Karpas-422 (cell line): ENCODE results near the gene PDE1C. TPM values are rescaled to one million over a fixed set of nuclear protein-coding genes. Genes with fewer than 3 reads are reported as not detected.
"Not testable (repeated sequence)": the region's sequence is repeated elsewhere in the genome, so short reads cannot be mapped to it uniquely, and the experiment has no call there.

Experiments
- DNase-seq: peaks from one replicate; pipeline ENCODE4 v3.0.0-alpha.2; 2015
- H2AFZ ChIP-seq: fragments of 200-600 bp; sonication (generic); 2 replicates; pipeline ENCODE4 v1.6.1; 2014; ENCODE audit warnings: antibody characterized with exemption, low read length, mixed read lengths
- H3K27ac ChIP-seq: fragments of 200-600 bp; sonication (generic); 2 replicates; pipeline ENCODE4 v1.5.1; 2014; ENCODE audit warnings: mild to moderate bottlenecking, low read length, moderate library complexity
- H3K27me3 ChIP-seq: fragments of 200-600 bp; sonication (generic); 2 replicates; pipeline ENCODE4 v1.6.1; 2014; ENCODE audit warnings: low read length, mixed read lengths
- H3K36me3 ChIP-seq: fragments of 200-600 bp; sonication (generic); 2 replicates; pipeline ENCODE4 v1.6.1; 2014; ENCODE audit warnings: low read length, mixed read lengths; ENCODE audit not compliant: insufficient read depth
- H3K4me1 ChIP-seq: fragments of 200-600 bp; sonication (generic); 2 replicates; pipeline ENCODE4 v1.6.1; 2014; ENCODE audit warnings: mild to moderate bottlenecking, low read length, mixed read lengths
- H3K4me2 ChIP-seq: fragments of 200-600 bp; sonication (generic); 2 replicates; pipeline ENCODE4 v1.6.1; 2014; ENCODE audit warnings: low read length, low read depth, mild to moderate bottlenecking; ENCODE audit not compliant: poor library complexity, severe bottlenecking
- H3K4me3 ChIP-seq: fragments of 200-600 bp; sonication (generic); 2 replicates; pipeline ENCODE4 v1.5.1; 2014; ENCODE audit warnings: mild to moderate bottlenecking, antibody characterized with exemption, low read length, mixed read lengths
- H3K79me2 ChIP-seq: fragments of 200-600 bp; sonication (generic); 2 replicates; pipeline ENCODE4 v1.6.1; 2014; ENCODE audit warnings: mild to moderate bottlenecking, low read length, mixed read lengths
- H3K9ac ChIP-seq: fragments of 200-600 bp; sonication (generic); 2 replicates; pipeline ENCODE4 v1.6.0; 2014; ENCODE audit warnings: low read length
- H3K9me2 ChIP-seq: fragments of 200-600 bp; sonication (generic), shearing (Covaris generic); replicated peaks from 2 replicates; pipeline ENCODE4 v1.6.0; 2014; ENCODE audit warnings: mild to moderate bottlenecking, low read length, moderate library complexity; ENCODE audit not compliant: insufficient read depth
- H3K9me3 ChIP-seq: fragments of 300-700, 200-600 bp; sonication (generic); 2 replicates; pipeline ENCODE4 v1.6.1; 2014; ENCODE audit warnings: low read length, mixed read lengths
- H4K20me1 ChIP-seq: fragments of 200-600 bp; sonication (generic); 2 replicates; pipeline ENCODE4 v1.6.1; 2014; ENCODE audit warnings: mild to moderate bottlenecking, antibody characterized with exemption, low read length, low read depth; ENCODE audit not compliant: insufficient read depth
- total RNA-seq: library from RNA; depleted of rRNA; stranded (reverse); fragments of >200 nt; shearing (Covaris generic); gene quantifications from 2 replicates; pipeline ENCODE4 v1.2.3, GENCODE V29; 2014; ENCODE audit warnings: low replicate concordance

The PDE1C gene
- total RNA-seq, 1 experiment from 2014 or later, result not detected

GRCh38 chr7:31850601-31851000 lies 219.6 kb downstream of the PDE1C start:
- no peaks in the 10 kb centered on the region for H4K20me1 ChIP-seq
- no peaks in the 10 kb centered on the region for H3K9me3 ChIP-seq
- H3K4me3 ChIP-seq, result no peak overlapping the region
- no peaks in the 10 kb centered on the region for H3K79me2 ChIP-seq
- 0 out of 2 replicates have a peak, but pooled peaks cover 2% of the 10 kb centered on the region for H3K27me3 ChIP-seq
- H3K27ac ChIP-seq, result no peak overlapping the region
- H3K36me3 ChIP-seq, result no peaks in the 10 kb centered on the region
- no peak overlapping the region for H3K9ac ChIP-seq
- no peaks in the 10 kb centered on the region for H3K4me1 ChIP-seq
- H3K4me2 ChIP-seq, result no peak overlapping the region
- DNase-seq, result no peak
- H3K9me2 ChIP-seq, result no peaks in the 10 kb centered on the region
- H2AFZ ChIP-seq, result no peak overlapping the region

- Histone ChIP-seq H3K4me2 (no peak overlapping the region), H3K4me3 (no peak overlapping the region), H3K9me2 (no peaks in the 10 kb centered on the region), H3K27me3 (0 out of 2 replicates have a peak, but pooled peaks cover 2% of the 10 kb centered on the region), H3K36me3 (no peaks in the 10 kb centered on the region), H3K27ac (no peak overlapping the region), H2AFZ (no peak overlapping the region), H3K79me2 (no peaks in the 10 kb centered on the region), H4K20me1 (no peaks in the 10 kb centered on the region), H3K9ac (no peak overlapping the region), H3K4me1 (no peaks in the 10 kb centered on the region), H3K9me3 (no peaks in the 10 kb centered on the region)
- DNase-seq, result no peak
Measured at GRCh38 chr7:31850066-31850465, 220.1 kb downstream of the PDE1C start.

GRCh38 chr7:31835471-31835870 lies 234.7 kb downstream of the PDE1C start:
- no peak overlapping the region for H3K27ac ChIP-seq
- no peak overlapping the region for H3K4me3 ChIP-seq
- no peaks in the 10 kb centered on the region for H3K27me3 ChIP-seq
- H3K79me2 ChIP-seq, result no peaks in the 10 kb centered on the region
- H4K20me1 ChIP-seq, result no peaks in the 10 kb centered on the region
- H3K36me3 ChIP-seq, result no peaks in the 10 kb centered on the region
- H3K9me3 ChIP-seq, result no peaks in the 10 kb centered on the region
- no peaks in the 10 kb centered on the region for H3K9me2 ChIP-seq
- no peak overlapping the region for H3K9ac ChIP-seq
- H3K4me1 ChIP-seq, result no peaks in the 10 kb centered on the region
- DNase-seq, result no peak
- no peak overlapping the region for H2AFZ ChIP-seq
- no peak overlapping the region for H3K4me2 ChIP-seq

GRCh38 chr7:31833625-31834024 lies 236.6 kb downstream of the PDE1C start:
- DNase-seq, H3K4me2 ChIP-seq, H3K4me1 ChIP-seq, H3K4me3 ChIP-seq, H3K79me2 ChIP-seq, H2AFZ ChIP-seq, H3K9ac ChIP-seq, H3K27ac ChIP-seq, H3K27me3 ChIP-seq, H3K9me3 ChIP-seq, H4K20me1 ChIP-seq, H3K9me2 ChIP-seq, H3K36me3 ChIP-seq: not testable (repeated sequence)

GRCh38 chr7:31828520-31828919 lies 241.7 kb downstream of the PDE1C start:
- Histone ChIP-seq H3K36me3 (no peaks in the 10 kb centered on the region), H3K27ac (no peak overlapping the region), H3K4me2 (no peak overlapping the region), H2AFZ (no peak overlapping the region), H4K20me1 (no peaks in the 10 kb centered on the region), H3K27me3 (no peaks in the 10 kb centered on the region), H3K9ac (no peak overlapping the region), H3K9me3 (no peaks in the 10 kb centered on the region), H3K9me2 (no peaks in the 10 kb centered on the region), H3K4me3 (no peak overlapping the region), H3K4me1 (no peaks in the 10 kb centered on the region), H3K79me2 (no peaks in the 10 kb centered on the region)
- no peak for DNase-seq

- no peaks in the 10 kb centered on the region for H3K9me3 ChIP-seq
- H3K9ac ChIP-seq, result no peak overlapping the region
- no peaks in the 10 kb centered on the region for H3K9me2 ChIP-seq
- H3K36me3 ChIP-seq, result no peaks in the 10 kb centered on the region
- no peak overlapping the region for H2AFZ ChIP-seq
- no peak overlapping the region for H3K4me2 ChIP-seq
- H3K4me1 ChIP-seq, result no peaks in the 10 kb centered on the region
- H3K27ac ChIP-seq, result no peak overlapping the region
- H3K79me2 ChIP-seq, result no peaks in the 10 kb centered on the region
- no peaks in the 10 kb centered on the region for H4K20me1 ChIP-seq
- no peak for DNase-seq
- H3K27me3 ChIP-seq, result no peaks in the 10 kb centered on the region
- H3K4me3 ChIP-seq, result no peak overlapping the region
Measured at GRCh38 chr7:31825576-31825975, 244.6 kb downstream of the PDE1C start.

- Histone ChIP-seq H3K4me2 (no peak overlapping the region), H3K27ac (no peak overlapping the region), H2AFZ (no peak overlapping the region), H3K9ac (no peak overlapping the region), H3K9me2 (no peaks in the 10 kb centered on the region), H3K9me3 (no peaks in the 10 kb centered on the region), H3K79me2 (no peaks in the 10 kb centered on the region), H3K4me3 (no peak overlapping the region), H3K4me1 (no peaks in the 10 kb centered on the region), H3K27me3 (no peaks in the 10 kb centered on the region), H4K20me1 (no peaks in the 10 kb centered on the region), H3K36me3 (no peaks in the 10 kb centered on the region)
- DNase-seq, result no peak
Measured at GRCh38 chr7:31819031-31819430, 251.2 kb downstream of the PDE1C start.

GRCh38 chr7:31816810-31817209 lies 253.4 kb downstream of the PDE1C start:
- Histone ChIP-seq H4K20me1 (no peaks in the 10 kb centered on the region), H3K4me1 (peaks cover 3% of the 10 kb centered on the region; the same call in 1 of the 2 replicates), H3K27ac (no peak overlapping the region), H3K9me2 (no peaks in the 10 kb centered on the region), H3K4me3 (no peak overlapping the region), H3K9ac (no peak overlapping the region), H3K79me2 (no peaks in the 10 kb centered on the region), H3K27me3 (no peaks in the 10 kb centered on the region), H3K4me2 (no peak overlapping the region), H3K36me3 (no peaks in the 10 kb centered on the region), H2AFZ (no peak overlapping the region), H3K9me3 (no peaks in the 10 kb centered on the region)
- no peak for DNase-seq

GRCh38 chr7:31815796-31816195 lies 254.4 kb downstream of the PDE1C start:
- Histone ChIP-seq H3K9me3 (no peaks in the 10 kb centered on the region), H4K20me1 (no peaks in the 10 kb centered on the region), H3K36me3 (no peaks in the 10 kb centered on the region), H3K4me2 (no peak overlapping the region), H3K27me3 (no peaks in the 10 kb centered on the region), H3K9me2 (no peaks in the 10 kb centered on the region), H3K27ac (no peak overlapping the region), H3K79me2 (no peaks in the 10 kb centered on the region), H3K9ac (no peak overlapping the region), H3K4me3 (no peak overlapping the region), H2AFZ (no peak overlapping the region), H3K4me1 (peaks cover 4% of the 10 kb centered on the region; the same call in 1 of the 2 replicates)
- no peak for DNase-seq
